Measurements from ENCODE around the gene SSX2IP. TPM values are rescaled to one million over a fixed set of nuclear protein-coding genes. Genes with fewer than 3 reads are reported as not detected.
A peak's percentile ranks its signal among the peaks of the same experiment; 100 is the strongest.

Gene SSX2IP
- total and polyA plus RNA-seq, 10 donors = 2.8 to 14.2 (median 8.6) TPM

DNA sequence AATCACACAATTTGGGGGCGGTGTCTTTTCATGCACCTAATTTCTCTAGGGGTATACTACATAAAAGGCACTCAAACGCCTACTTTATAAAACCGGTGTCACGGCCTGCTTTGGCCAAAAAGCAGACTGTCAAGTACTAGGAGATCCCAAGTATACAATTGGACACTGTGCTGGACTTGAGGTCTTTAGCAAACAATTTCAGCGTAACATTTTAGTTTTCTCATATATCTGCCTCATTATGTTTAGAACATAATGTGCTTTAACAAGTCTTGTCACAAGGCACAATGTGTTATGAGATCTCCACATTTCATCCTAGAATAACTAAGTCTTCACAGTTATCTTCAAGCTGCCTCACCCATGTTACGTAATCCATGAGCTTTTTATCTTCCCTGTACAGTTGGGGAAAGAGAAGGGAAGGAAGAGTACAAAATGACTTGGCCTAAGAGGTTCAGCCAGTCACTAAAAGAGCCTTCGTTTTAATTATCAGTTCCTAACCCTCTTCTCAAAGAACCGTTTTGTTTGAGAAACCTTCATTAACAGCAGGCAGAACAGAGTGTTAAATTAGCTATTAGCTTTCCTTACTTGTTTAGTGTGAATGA lies 1.7 kb downstream of the SSX2IP start:
- peaks cover 11 to 61% (median 33%) of the 10 kb centered on the region in 6 donors for H3K4me1 ChIP-seq
- TF ChIP-seq, protein P1, sequence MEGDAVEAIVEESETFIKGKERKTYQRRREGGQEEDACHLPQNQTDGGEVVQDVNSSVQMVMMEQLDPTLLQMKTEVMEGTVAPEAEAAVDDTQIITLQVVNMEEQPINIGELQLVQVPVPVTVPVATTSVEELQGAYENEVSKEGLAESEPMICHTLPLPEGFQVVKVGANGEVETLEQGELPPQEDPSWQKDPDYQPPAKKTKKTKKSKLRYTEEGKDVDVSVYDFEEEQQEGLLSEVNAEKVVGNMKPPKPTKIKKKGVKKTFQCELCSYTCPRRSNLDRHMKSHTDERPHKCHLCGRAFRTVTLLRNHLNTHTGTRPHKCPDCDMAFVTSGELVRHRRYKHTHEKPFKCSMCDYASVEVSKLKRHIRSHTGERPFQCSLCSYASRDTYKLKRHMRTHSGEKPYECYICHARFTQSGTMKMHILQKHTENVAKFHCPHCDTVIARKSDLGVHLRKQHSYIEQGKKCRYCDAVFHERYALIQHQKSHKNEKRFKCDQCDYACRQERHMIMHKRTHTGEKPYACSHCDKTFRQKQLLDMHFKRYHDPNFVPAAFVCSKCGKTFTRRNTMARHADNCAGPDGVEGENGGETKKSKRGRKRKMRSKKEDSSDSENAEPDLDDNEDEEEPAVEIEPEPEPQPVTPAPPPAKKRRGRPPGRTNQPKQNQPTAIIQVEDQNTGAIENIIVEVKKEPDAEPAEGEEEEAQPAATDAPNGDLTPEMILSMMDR (IDR thresholded peaks at IDR 0.05 in 8 of 11, conservative IDR thresholded peaks at IDR 0.05 in 3 of 11) = no peak
- TF ChIP-seq POLR2A (IDR thresholded peaks at IDR 0.05) = no peak
- TF ChIP-seq POLR2AphosphoS5 (IDR thresholded peaks at IDR 0.05) = no peak

DNA sequence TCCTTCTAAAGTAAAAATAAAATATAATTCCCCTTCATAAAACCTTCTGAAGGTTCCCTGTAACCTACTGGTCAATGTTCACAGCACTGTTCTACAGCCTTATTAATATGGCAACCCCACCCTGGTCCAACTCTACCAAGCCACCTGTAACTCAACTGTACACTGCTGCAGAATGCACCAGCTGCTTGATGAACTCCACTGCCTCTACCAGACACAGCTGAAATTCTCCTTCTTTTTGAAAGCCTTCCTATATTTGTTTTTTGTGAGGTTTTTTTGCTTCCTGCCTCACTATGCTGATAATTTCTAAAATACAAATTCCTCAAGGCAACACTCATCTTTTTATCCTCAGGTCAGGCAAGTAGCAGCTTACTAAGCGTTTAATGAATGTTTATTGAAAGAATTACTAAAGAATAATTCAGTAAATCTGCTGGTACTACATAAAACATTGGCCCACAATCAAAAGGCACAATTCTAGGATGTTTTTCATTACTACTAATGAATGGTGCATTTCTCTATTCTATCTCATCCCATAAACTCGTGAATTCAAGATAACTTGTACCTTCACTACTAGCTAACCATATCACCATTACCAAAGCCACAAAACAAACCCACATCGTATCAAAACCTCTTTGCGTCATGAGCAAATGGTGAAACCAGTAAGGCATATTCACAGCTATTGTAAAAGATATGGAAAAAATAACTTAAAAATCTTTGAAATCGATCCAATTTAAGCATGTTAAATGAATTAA lies 2.4 kb downstream of the SSX2IP start:
- no peaks in the 10 kb centered on the region for H3K27me3 ChIP-seq (replicated peaks in 1 of 7)
- DNase-seq = no peak
- no peak overlapping the region for H3K4me3 ChIP-seq
- TF ChIP-seq POLR2A (IDR thresholded peaks at IDR 0.05) (no peak), POLR2AphosphoS5 (IDR thresholded peaks at IDR 0.05) (no peak)
- TF ChIP-seq, protein P1 (IDR thresholded peaks at IDR 0.05 in 8 of 11, conservative IDR thresholded peaks at IDR 0.05 in 3 of 11) = no peak
- no peaks in the 10 kb centered on the region for H3K36me3 ChIP-seq
- H3K27ac ChIP-seq = no peak overlapping the region
- 79 to 91% (median 83%) methylated on average over 5 of the region's 5 CpGs for WGBS, 5 donors
- H3K4me1 ChIP-seq = peaks cover 11 to 54% (median 28%) of the 10 kb centered on the region in 6 donors
- intact Hi-C loops (cut with DNase I; ENCODE audit: low total_unique reads) = no loop called here
- no peaks in the 10 kb centered on the region for H3K9me3 ChIP-seq

More for the DNA sequence above, 1.7 kb downstream of the SSX2IP start:
- intact Hi-C loops (cut with DNase I; ENCODE audit: low total_unique reads) = no loop called here
- H3K4me3 ChIP-seq = peak overlapping the region in 1 of 8 donors; percentile 86
- no peaks in the 10 kb centered on the region for H3K9me3 ChIP-seq
- no peaks in the 10 kb centered on the region for H3K36me3 ChIP-seq
- H3K27me3 ChIP-seq (replicated peaks in 1 of 7) = no peaks in the 10 kb centered on the region
- 73 to 86% (median 80%) methylated on average over 8 of the region's 8 CpGs for WGBS, 5 donors
- no peak overlapping the region for H3K27ac ChIP-seq
- DNase-seq = no peak

DNA sequence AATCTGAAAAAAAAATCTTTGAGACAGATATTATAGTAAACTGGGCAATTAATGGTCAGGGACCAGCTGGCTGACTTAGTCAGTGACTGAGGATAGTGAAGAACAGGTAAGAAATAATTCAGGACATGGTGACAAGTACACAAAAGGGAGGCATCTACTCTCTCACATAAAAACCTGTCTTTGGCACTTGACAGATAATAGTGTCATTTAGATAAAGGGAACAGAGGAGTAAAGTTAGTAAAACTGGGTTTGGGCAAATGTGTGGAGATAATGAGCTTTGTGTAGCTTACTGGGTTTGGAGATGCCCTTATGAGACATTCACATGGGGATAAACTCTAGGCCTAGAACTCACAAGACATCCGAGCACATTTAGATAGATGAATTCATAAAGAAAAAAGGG lies 4.0 kb downstream of the SSX2IP start:
- 89 to 97% (median 92%) methylated on average over 1 of the region's 1 CpG for WGBS, 5 donors
- TF ChIP-seq POLR2AphosphoS5 (IDR thresholded peaks at IDR 0.05) (no peak), POLR2A (IDR thresholded peaks at IDR 0.05) (no peak)
- TF ChIP-seq, protein P1 (IDR thresholded peaks at IDR 0.05 in 8 of 11, conservative IDR thresholded peaks at IDR 0.05 in 3 of 11) = no peak
- no peak for DNase-seq
- Histone ChIP-seq H3K27ac (no peak overlapping the region), H3K27me3 (replicated peaks in 1 of 7) (no peaks in the 10 kb centered on the region), H3K9me3 (no peaks in the 10 kb centered on the region), H3K36me3 (no peaks in the 10 kb centered on the region), H3K4me1 (peaks cover 9 to 38% (median 17%) of the 10 kb centered on the region in 6 donors), H3K4me3 (no peak overlapping the region)
- intact Hi-C loops (cut with DNase I; ENCODE audit: low total_unique reads) = no loop called here

DNA sequence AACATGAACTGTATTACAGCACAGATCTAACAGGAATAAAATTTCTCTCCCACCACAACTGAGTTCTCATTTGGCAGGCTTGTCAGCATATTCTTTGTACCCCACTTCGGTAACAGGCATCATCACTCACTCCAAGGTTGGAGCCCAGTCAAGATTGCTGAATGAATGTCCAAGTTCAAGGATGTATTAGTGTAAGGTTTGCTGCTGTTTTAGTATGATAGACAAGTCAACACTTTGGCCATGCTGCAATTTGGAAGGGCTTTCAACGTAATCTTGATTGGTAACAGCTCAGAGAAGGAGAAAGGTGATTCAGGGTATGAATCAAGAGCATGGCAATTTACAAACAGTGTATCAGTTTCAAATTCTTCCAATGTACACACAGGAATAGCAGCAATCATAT lies 6.8 kb downstream of the SSX2IP start:
- no peaks in the 10 kb centered on the region for H3K27me3 ChIP-seq (replicated peaks in 1 of 7)

More for the DNA sequence above, 6.8 kb downstream of the SSX2IP start:
- Histone ChIP-seq H3K4me1 (peaks cover 0 to 17% (median 2%) of the 10 kb centered on the region in 6 donors), H3K36me3 (no peaks in the 10 kb centered on the region), H3K4me3 (no peak overlapping the region), H3K27ac (no peak overlapping the region), H3K9me3 (no peaks in the 10 kb centered on the region)
- intact Hi-C loops (cut with DNase I; ENCODE audit: low total_unique reads) = no loop called here
- no peak for DNase-seq
- TF ChIP-seq, protein P1 (IDR thresholded peaks at IDR 0.05 in 8 of 11, conservative IDR thresholded peaks at IDR 0.05 in 3 of 11) = no peak
- TF ChIP-seq POLR2A (IDR thresholded peaks at IDR 0.05) = no peak
- WGBS, 5 donors = 90 to 96% (median 93%) methylated on average over 2 of the region's 2 CpGs
